Activated CD4-positive, alpha-beta T cell treated with anti-CD3 and anti-CD28 coated beads, Interleukin-2, amount 50 U/mL, for 4 hours (primary cell): ENCODE measurements around the gene DUOX2.
A peak's percentile ranks its signal among the peaks of the same experiment; 100 is the strongest.

Experiments used
- DNase-seq, 2 experiments: peaks; one replicate each; pipeline ENCODE4 v3.0.0-alpha.2; 2020

Gene DUOX2

GRCh38 chr15:45114076-45114750, at the start of gene DUOX2, which contains the start of gene DUOXA2:
TSS of gene DUOX2 (minus strand) at chr15:45114172. CDS start at chr15:45113411, 761 bp downstream.
TSS of gene DUOXA2 (plus strand) at chr15:45114326. CDS start at chr15:45114606, 280 bp downstream.
- no peak for DNase-seq

DNA sequence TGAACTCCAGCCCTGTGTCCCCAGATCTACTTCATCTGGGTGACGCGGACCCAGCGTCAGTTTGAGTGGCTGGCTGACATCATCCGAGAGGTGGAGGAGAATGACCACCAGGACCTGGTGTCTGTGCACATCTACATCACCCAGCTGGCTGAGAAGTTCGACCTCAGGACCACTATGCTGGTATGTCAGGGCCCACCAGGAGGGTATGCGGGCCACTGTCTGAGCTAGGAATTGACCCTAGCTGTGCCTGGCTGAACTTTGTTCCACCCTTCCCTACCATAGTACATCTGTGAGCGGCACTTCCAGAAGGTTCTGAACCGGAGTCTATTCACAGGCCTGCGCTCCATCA, 49.5 kb upstream of the DUOX2 start:
- no peak for DNase-seq

GRCh38 chr15:45162771-45163507, 49.0 kb upstream of the DUOX2 start:
- DNase-seq: peak; percentile 55 to 56

DNA sequence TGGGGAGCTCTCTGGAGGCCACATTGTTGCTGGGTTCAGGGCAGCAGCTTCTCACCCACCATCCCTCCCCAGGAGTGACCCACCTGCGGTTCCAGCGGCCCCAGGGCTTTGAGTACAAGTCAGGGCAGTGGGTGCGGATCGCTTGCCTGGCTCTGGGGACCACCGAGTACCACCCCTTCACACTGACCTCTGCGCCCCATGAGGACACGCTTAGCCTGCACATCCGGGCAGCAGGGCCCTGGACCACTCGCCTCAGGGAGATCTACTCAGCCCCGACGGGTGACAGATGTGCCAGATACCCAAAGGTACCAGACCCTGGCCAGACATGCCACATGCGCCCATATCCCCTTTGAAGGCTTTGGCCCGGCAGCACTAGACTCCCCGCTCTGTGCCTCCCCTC, 47.7 kb upstream of the DUOX2 start:
- DNase-seq: no peak

GRCh38 chr15:45157974-45158373, 44.0 kb upstream of the DUOX2 start:
- DNase-seq: no peak

GRCh38 chr15:45156744-45157455, 42.9 kb upstream of the DUOX2 start:
- no peak for DNase-seq

- no peak for DNase-seq
Observed at GRCh38 chr15:45155739-45156138, 41.8 kb upstream of the DUOX2 start.

GRCh38 chr15:45151998-45152828, 38.2 kb upstream of the DUOX2 start:
- no peak for DNase-seq

- DNase-seq: no peak
Observed at GRCh38 chr15:45150997-45151396, 37.0 kb upstream of the DUOX2 start.

- DNase-seq: no peak
Observed at GRCh38 chr15:45150481-45150880, 36.5 kb upstream of the DUOX2 start.

GRCh38 chr15:45149060-45149459, 35.1 kb upstream of the DUOX2 start:
- DNase-seq: no peak

- DNase-seq: no peak
Observed at GRCh38 chr15:45148076-45149059, 34.4 kb upstream of the DUOX2 start.

DNA sequence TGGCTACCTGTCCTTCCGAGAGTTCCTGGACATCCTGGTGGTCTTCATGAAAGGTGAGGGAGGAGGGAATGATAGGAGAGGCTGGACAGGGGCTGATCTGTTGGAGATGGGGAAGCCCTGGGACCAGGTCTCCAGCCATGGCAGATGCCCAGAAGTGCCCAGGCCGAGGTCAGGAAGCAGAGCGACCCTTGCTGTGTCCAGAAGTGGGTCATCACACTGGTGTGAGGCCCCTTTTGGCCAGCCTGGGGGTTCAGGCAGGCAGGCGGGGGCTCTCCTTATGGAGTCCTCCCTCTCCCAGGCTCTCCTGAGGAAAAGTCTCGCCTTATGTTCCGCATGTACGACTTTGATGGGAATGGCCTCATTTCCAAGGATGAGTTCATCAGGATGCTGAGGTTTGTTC, 33.6 kb upstream of the DUOX2 start:
- DNase-seq: no peak

- no peak for DNase-seq
Observed at GRCh38 chr15:45146405-45146804, 32.4 kb upstream of the DUOX2 start.

DNA sequence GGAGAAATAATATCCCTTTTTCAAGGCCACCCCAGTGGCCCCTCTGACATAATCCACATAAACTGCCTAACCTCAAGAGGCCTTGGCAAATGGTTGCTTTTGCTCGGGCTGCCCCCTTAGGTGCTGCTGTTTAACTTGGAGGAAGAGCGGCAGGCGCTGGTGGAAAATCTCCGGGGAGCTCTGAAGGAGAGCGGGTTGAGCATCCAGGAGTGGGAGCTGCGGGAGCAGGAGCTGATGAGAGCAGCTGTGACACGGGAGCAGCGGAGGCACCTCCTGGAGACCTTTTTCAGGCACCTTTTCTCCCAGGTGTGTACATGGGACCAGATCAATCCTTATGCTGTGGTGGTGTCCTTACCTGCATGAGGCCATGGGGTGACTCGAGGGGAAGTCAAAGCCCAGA, 30.8 kb upstream of the DUOX2 start:
- no peak for DNase-seq

DNA sequence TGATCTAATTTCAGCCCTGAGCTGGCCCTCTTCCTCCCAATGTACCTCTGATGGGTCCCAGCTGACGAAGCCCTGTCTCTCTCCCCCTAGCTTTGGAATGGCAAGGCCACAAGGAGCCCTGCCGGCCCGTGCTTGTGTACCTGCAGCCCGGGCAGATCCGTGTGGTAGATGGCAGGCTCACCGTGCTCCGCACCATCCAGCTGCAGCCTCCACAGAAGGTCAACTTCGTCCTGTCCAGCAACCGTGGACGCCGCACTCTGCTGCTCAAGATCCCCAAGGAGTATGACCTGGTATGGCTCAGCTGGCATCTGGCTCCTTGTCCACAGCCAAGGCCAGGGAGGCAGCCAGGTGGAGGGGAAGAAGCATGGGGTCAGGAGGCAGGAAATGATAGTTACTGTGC, 30.0 kb upstream of the DUOX2 start:
- no peak for DNase-seq

- DNase-seq: no peak
Observed at GRCh38 chr15:45143056-45143455, 29.1 kb upstream of the DUOX2 start.

- no peak for DNase-seq
Observed at GRCh38 chr15:45141386-45141785, 27.4 kb upstream of the DUOX2 start.

GRCh38 chr15:45140557-45141250, 26.7 kb upstream of the DUOX2 start:
- no peak for DNase-seq

DNA sequence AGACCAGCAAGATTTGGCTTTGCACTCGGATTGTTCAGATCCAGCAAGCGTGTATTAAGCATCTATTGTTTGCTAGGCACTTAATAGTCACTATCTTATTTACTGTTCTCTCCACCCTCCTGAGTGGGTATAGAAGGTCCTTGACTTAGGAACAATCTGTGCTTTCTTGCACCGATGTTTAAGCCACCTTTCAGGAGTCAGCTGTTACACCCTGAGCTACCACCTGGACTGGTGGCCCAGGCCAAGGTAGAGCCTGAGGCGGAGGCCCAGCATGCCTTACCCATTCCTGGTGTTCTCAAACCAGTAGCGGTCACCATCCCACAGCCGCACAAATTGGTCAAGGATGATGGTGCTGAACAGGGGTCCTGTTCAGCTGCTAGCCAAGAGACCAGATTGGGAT, 25.8 kb upstream of the DUOX2 start:
- DNase-seq: no peak
